HG02870 (cell line): Measurements from ENCODE around the gene NXPH4.

Experiments used
- ATAC-seq: cut with Tn5 transposase; IDR thresholded peaks from one replicate; pipeline ENCODE4 v1.9.1; 2021; ENCODE audit warnings: mild to moderate bottlenecking, moderate library complexity; ENCODE audit not compliant: unreplicated experiment

NXPH4 gene

DNA sequence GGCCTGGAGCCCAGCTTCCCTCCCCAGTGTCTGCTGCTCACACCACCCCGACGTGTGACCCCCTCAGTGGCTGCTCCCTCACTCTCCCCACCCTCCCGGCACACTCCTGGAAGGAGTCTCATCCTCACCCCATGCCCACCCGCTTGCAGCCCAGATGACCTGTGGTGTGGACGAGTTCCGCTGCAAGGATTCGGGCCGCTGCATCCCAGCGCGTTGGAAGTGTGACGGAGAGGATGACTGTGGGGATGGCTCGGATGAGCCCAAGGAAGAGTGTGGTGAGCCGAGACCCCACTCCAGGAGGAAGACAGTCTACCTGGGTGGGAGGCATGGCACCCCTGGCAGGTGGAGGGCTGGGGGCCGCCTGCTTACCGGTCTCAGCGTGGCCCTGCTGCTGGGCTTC is 15.0 kb upstream of the NXPH4 start:
- ATAC-seq, result no peak

DNA sequence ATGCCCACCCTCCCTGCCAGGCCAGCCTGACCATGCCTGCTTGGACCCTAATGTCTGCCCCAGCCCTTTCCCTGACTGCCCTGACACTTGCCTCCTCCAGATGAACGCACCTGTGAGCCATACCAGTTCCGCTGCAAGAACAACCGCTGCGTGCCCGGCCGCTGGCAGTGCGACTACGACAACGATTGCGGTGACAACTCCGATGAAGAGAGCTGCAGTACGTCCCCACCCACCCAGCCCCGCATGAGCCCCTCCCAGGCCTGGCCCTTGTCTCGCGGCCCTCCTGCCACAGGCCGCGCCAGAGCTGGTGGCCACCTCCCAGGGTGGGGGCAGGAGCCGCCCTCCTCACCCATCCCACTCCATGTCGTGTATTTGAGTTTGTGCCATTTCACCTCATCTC is 14.3 kb upstream of the NXPH4 start:
- ATAC-seq, result no peak

DNA sequence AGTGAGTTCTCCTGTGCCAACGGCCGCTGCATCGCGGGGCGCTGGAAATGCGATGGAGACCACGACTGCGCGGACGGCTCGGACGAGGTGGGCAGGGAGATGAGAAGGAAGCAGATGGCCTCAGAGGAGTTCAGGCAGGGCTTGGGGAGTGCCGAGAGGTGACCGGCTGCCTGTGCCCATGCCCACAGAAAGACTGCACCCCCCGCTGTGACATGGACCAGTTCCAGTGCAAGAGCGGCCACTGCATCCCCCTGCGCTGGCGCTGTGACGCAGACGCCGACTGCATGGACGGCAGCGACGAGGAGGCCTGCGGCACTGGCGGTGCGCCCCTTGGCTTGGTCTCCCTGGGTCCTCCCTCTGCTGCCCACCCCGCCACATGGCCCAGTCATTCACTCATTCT is 13.4 kb upstream of the NXPH4 start:
- ATAC-seq, result no peak

DNA sequence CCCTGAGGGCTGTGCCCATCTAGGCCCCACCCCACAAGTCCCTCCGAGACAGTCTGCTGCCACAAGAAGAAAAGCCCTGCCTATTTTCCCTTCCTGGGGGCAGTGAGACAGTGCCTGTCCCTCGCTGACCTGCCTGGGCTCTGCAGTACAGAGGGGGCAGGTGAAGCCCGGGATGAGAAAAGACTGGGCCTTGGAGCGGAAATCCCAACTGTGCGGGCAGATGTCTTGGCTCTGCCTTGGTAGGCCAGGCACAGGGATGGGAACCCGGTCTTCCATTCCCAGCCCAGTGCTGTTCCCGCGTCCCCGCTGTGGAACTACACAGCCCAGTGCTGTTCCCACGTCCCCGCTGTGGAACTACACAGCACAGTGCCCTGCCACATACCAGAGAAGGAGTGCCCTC is 12.8 kb upstream of the NXPH4 start:
- no peak for ATAC-seq

- ATAC-seq, result no peak
These were observed 12.1 kb upstream of the NXPH4 start for GRCh38 chr12:57204454-57204853.

DNA sequence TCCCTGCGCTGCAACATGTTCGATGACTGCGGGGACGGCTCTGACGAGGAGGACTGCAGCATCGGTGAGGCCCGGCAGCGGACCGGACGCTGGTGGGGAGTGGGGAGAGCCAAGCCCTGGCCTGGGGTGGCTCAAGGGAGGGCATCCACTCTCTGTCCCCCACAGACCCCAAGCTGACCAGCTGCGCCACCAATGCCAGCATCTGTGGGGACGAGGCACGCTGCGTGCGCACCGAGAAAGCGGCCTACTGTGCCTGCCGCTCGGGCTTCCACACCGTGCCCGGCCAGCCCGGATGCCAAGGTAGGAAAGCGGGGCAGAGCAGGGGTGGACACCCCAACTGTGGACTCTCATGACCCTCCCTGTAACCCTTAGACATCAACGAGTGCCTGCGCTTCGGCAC is 11.4 kb upstream of the NXPH4 start:
- no peak for ATAC-seq

GRCh38 chr12:57205931-57206330 is 10.7 kb upstream of the NXPH4 start:
- no peak for ATAC-seq

- no peak for ATAC-seq
These were observed 8.6 kb upstream of the NXPH4 start for GRCh38 chr12:57207731-57208630.

GRCh38 chr12:57208631-57209282 is 7.8 kb upstream of the NXPH4 start:
- no peak for ATAC-seq

GRCh38 chr12:57209916-57210315 is 6.7 kb upstream of the NXPH4 start:
- ATAC-seq, result no peak

DNA sequence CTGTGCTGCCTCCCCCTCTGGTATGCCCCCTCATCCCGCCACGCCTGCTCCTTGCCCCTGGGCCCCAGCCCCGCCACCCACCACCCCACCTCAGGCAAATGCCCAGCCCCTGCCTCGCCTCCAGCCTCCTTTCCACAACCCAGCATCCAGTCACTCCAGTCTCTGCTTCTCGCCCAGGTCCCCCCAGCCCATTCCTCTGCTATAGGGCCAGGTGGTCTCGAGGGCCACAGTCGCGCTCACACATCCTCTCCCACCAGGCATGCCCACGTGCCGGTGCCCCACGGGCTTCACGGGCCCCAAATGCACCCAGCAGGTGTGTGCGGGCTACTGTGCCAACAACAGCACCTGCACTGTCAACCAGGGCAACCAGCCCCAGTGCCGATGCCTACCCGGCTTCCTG is 6.1 kb upstream of the NXPH4 start:
- no peak for ATAC-seq

DNA sequence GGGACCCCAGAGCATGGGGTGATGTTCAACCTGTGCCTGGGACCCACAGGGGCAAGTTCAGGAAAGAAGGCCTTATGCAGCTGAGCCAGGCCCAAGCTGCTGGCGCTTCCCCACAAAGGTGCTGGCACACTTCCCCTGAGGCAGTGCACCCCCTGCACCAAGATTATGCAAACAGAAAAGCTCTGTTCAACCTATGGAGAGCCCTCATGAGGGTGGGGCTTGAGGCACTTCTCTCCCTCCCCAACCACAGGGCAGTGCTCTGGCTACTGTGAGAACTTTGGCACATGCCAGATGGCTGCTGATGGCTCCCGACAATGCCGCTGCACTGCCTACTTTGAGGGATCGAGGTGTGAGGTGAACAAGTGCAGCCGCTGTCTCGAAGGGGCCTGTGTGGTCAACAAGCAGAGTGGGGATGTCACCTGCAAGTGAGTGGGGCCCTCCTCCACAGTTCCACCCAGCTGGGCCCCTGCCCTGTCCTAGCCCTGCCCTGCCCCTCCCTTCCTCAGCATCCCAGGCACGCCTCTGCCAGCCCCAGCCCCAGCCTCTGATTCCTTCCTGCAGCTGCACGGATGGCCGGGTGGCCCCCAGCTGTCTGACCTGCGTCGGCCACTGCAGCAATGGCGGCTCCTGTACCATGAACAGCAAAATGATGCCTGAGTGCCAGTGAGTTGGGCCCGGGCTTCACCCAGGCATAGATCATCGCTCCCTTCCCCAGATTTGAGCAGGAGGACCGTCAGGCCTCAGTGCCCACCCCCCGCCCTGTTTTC is 5.5 kb upstream of the NXPH4 start:
- ATAC-seq, result no peak

DNA sequence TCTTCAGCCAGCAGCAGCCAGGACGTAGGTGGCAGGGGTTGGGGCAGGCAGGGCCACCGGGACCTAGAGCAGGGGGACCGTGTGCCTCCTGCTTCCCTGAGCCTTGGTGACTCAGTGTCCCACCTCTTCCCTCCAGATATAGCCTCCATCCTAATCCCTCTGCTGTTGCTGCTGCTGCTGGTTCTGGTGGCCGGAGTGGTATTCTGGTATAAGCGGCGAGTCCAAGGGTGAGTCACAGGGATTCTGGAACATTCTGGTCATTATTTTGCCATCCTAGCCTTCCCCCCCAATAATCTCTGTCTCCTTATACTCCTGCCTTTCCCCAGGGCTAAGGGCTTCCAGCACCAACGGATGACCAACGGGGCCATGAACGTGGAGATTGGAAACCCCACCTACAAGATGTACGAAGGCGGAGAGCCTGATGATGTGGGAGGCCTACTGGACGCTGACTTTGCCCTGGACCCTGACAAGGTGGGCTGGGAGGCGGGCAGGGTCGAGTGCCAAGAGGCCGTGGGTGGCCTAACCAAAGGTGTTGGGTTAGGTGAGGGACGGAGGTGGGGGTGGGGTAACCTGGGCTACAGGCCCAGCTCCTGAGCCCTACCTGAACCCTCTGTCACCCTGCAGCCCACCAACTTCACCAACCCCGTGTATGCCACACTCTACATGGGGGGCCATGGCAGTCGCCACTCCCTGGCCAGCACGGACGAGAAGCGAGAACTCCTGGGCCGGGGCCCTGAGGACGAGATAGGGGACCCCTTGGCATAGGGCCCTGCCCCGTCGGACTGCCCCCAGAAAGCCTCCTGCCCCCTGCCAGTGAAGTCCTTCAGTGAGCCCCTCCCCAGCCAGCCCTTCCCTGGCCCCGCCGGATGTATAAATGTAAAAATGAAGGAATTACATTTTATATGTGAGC is 4.5 kb upstream of the NXPH4 start:
- ATAC-seq, result no peak

DNA sequence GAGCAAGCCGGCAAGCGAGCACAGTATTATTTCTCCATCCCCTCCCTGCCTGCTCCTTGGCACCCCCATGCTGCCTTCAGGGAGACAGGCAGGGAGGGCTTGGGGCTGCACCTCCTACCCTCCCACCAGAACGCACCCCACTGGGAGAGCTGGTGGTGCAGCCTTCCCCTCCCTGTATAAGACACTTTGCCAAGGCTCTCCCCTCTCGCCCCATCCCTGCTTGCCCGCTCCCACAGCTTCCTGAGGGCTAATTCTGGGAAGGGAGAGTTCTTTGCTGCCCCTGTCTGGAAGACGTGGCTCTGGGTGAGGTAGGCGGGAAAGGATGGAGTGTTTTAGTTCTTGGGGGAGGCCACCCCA is 3.9 kb upstream of the NXPH4 start:
- no peak for ATAC-seq

DNA sequence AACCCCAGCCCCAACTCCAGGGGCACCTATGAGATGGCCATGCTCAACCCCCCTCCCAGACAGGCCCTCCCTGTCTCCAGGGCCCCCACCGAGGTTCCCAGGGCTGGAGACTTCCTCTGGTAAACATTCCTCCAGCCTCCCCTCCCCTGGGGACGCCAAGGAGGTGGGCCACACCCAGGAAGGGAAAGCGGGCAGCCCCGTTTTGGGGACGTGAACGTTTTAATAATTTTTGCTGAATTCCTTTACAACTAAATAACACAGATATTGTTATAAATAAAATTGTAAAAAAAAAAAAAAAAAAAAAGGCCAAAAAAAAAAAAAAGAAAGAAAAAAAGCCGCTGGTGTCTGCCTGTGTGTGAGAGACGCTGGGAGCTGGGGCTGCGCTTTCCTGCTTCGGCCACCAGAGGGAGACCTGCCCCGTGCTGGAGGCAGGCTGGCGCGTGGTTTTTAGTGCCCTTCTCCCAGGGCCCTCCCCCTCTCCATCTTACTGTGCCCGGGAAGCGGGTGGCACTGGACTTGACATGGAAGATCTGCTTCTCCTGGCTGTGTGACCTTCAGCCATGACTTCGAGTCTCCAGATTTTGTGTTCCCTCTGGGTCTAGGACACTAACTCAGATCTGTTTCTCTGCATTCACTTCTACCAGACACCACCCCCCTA is 3.4 kb upstream of the NXPH4 start:
- ATAC-seq, result peak; percentile 47

GRCh38 chr12:57213763-57214397 is 2.7 kb upstream of the NXPH4 start:
- ATAC-seq, result no peak

DNA sequence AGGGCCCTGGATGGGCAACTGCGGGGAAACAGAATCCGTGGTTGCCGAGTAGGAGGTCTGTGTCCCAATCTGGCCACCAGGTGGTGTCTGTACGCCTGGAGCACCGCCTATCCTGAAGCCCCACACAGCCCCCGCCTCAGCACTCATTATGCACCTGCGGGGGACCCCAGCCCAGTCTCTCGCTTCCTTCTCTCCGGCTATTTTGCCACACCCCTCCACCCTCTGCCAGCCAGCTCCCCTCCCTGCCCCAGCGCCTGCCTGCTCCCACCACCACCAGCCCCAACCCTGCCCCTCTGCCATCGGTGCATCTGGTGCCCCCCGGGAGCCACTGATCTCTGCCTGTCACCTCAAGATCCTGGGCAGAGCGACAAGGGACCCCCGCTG is 2.2 kb upstream of the NXPH4 start:
- no peak for ATAC-seq

- ATAC-seq, result no peak
These were observed 1.5 kb upstream of the NXPH4 start for GRCh38 chr12:57215065-57215464.

GRCh38 chr12:57215668-57216013 is 953 bp upstream of the NXPH4 start:
- no peak for ATAC-seq
